HG03039 (cell line): Measurements from ENCODE around the gene DFFB.

Experiments used
- ATAC-seq: cut with Tn5 transposase; IDR thresholded peaks from one replicate; pipeline ENCODE4 v1.9.1; 2021; ENCODE audit warnings: mild to moderate bottlenecking, moderate library complexity; ENCODE audit not compliant: unreplicated experiment

Gene DFFB

DNA sequence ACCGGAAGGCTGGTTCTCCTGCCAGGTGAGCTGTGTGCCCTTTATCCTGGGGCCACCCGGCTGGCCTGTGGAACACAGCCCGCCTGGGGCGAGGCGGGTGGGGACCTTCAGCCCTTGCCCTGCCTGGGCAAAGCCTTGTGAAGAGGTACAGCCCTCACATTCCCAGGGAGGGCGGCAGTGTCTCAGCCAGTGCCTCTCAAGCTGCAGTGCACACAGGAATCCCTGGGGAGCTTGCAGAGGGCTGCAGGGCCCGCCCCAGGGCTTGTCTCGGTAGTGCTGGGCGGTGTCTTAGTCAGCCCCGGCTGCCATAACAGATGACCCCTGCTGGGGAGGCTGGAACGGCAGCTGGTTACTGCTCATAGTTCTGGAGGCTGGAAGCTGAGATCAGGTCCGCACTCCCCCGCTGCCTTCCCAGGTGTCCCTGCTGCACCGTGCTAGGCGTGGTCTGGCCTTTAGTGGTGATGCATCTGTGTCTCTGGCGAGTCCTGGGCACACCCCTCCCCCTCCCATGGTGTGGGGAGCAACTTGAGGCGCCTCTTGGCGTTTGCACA, 12.6 kb downstream of the DFFB start:
- ATAC-seq, result no peak

DNA sequence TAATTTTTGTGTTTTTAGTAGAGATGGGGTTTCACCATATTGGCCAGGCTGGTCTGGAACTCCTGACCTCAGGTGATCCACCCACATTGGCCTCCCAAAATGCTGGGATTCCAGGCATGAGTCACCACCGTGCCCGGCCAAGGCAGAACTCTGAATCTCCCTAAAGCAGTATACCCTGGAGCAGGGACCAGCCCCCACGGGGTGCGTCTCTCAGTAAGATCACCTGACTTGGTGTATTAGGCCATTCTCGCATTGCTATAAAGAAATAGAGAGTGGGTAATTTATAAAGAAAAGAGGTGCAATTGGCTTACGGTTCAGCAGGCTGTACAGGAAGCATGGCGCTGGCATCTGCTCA, 14.2 kb downstream of the DFFB start:
- no peak for ATAC-seq

DNA sequence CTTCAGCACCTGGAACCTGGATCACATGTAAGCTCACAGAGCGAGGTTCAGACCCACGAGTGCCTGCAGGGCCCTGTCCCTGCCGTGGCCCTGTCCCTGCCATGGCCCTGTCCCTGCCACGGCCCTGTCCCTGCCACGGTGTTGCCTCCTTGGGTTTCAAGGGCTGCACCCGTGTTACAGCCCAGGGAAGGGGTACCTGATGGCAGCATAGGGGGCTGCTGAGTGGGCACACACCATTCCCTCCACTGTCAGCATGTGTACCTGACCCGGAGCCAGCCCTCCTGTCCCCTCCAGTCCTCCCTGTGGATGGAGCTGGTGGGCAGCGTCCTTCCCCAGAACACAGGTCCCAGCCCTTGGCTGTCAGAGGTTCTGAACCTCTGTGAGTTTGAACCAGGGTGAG, 15.3 kb downstream of the DFFB start:
- ATAC-seq, result no peak

DNA sequence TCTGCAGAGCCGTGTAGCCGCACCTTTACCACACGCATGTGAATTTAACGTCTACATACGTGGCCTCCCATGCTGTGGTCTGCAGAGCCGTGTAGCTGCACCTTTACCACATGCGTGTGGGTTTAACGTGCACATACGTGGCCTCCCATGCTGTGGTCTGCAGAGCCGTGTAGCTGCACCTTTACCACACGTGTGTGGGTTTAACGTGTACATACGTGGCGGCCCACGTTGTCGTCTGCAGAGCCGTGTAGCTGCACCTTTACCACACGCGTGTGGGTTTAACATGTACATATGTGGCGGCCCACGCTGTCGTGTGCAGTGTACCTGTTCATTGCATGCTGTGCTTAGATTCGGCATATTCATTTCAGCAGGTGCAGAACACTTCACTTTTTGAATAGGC, 17.5 kb downstream of the DFFB start:
- ATAC-seq, result no peak

DNA sequence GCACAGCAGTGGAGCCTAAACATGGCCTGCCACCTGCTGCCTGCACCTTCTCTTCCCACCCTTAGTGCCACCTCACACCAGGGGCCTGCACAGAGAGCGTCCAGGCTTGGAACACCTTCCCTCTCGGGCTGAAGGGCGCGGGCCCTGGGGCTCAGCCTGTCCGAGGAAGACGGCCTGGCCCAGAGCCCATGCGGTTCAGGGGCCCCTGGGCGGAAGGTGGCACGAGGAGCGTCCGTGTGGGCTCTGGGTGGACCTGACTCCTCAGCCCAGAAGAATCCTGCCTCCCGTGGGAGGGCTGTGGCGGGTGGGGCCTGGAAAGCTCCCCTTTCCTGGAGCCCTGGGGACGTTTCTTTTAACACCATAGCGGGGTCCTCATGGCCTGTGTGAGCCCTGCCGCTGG, 19.4 kb downstream of the DFFB start:
- ATAC-seq, result no peak

DNA sequence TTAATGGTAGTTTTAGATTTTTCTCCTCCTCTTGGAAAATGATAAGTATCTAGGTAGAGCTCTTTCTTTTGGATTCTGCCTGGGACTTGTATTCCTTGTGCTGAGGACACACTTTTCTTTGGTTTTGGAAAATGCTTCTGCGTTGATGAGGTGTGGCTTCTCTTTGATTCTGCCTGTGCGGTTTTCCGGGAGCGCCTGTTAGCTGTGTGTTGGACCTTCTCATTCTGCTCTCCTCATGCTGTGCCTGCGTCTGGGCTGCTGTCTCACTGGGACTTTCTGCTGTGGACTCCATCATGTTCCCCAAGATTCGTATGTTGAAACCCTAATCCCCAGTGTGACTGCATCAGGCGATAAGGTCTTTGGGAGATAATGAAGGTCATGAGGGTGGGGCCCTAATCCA, 21.8 kb downstream of the DFFB start:
- ATAC-seq, result no peak

DNA sequence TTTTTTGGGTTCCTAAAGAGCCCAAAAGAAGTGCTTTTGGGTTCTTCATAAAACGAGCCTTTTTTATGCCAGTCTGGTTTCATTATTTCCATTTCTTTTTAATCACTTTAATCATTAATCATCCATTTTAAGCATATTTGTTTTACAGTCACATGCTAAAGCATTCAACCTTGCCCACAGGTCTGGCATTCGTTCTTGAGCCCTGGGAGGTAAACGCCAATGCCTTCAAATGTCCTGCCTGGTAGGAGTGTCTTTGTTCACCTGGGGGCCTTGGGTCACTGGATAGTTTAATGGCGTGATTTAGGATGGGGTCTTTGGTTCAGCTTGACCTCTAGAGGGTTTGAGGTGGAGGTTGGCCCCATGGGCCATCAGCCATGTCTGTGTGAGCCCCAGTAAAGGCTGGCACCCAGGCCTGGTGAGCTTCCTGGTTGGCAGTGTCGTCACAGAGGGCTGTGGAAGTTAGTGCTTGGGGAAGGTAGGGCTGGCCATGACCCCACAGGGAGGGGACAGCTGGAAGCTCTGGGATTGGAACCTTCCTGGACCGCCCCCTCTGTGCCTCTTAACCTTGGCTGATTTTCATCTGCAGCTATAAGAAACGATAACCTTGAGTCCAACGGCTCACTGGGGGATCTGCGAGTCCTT, 22.6 kb downstream of the DFFB start:
- ATAC-seq, result no peak

DNA sequence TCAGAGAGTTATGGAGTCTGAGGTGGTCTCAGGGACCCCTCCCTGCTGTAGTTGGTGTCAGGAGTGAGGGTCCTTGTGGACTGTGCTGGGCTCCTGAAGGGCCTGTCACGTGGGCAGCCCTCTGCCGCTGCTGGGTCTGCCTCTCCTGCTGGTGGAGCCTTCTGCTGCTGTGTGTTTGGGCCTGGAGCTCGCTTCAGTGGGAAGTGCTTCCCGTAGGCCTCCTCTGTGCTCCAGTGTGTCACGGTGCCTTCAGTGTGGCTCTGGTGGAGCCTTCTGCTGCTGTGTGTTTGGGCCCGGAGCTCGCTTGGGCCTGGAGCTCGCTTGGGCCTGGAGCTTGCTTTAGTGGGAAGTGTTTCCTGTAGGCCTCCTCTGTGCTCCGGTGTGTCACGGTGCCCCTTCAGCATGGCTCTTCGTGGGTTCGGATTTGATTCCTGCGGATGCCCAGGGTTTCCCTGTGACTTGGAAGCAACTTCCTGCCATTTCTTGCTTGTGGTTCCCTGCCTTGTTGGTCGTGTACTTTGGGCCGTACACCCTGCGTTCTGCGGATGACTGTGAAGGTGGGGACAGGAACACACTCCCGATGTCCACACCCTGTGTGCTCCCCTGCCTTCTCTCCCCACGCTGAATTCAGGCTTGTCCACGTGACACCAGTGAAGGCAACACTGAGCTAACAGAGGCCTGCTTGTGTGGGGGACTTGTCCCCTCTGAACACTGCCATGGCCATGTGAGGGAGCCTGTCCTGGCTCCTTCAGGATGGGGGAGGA, 23.3 kb downstream of the DFFB start:
- no peak for ATAC-seq

DNA sequence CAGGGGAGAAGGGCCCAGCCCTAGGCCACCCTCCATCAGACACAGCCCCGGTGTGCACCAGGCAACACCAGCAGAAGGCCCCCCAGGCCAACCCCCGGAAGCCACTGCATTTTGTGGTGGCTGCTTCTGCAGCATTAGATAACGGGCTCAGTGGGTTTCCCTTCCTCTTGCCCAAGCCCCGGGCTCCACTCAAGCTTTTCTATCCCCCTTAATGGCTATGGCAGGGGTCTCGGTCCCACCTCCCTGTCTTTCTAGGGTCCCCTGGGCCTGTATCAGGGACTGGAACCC, 23.9 kb downstream of the DFFB start:
- no peak for ATAC-seq

DNA sequence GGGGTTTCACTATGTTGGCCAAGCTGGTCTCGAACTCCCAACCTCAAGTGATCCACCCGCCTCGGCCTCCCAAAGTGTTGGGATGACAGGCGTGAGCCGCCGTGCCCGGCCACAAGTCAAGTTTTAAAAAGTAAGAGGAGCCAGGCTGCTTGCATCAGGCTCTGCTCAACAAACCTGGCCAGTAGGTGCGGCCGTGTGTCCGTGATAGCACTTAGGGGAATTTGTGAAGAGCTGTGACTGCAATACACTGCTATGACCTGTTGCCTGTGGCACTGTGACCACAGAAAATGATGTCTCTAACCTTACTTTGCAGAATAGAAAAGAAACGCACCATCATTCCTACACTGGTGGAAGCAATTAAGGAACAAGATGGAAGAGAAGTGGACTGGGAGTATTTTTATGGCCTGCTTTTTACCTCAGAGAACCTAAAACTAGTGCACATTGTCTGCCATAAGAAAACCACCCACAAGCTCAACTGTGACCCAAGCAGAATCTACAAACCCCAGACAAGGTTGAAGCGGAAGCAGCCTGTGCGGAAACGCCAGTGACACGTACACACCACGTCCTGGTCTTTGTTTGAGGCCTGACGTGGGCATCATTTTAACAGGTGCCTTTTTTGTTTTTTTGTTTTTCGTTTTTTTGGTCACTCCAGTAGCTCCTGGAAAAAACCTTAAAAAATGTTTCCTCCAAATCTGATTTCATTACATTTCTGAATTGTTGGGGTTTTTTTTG, 26.1 kb downstream of the DFFB start:
- no peak for ATAC-seq

DNA sequence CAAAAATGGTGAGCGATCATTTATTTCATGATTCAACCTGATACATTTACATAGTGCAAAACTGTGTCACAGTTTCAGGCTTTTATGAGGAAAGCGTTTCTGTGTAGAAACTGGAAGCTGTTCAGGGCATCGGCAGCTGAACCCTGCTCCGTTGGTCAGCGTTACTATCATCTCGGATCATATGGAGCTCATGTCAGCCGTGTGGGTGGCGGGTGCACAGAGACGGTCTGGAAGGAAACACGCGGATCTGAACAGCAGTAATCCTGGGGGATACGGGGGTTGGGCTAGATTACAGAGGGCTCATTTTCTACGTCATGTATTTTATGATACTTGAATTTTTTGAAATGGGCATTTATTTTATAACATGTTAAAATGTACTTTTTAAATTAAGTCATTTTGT, 27.7 kb downstream of the DFFB start:
- ATAC-seq, result no peak

DNA sequence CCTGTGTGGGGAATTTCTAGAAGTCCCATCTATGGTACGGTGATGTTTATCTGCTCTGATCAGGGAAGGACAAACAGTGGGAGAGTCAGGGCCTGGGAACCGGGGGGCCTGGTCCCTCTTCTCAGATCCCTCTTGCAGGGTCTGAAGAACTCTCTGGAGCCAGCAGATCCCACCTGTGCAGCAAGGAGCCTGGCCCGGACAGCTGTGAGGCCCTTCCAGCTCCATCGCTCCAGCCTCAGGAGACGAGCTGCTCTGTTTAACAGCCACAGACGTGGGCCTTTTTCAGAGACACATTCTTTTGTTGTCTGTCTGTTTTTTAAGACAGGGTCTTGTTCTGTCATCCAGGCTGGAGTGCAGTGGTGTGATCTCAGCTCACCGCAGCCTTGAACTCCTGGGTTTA, 28.3 kb downstream of the DFFB start:
- no peak for ATAC-seq

DNA sequence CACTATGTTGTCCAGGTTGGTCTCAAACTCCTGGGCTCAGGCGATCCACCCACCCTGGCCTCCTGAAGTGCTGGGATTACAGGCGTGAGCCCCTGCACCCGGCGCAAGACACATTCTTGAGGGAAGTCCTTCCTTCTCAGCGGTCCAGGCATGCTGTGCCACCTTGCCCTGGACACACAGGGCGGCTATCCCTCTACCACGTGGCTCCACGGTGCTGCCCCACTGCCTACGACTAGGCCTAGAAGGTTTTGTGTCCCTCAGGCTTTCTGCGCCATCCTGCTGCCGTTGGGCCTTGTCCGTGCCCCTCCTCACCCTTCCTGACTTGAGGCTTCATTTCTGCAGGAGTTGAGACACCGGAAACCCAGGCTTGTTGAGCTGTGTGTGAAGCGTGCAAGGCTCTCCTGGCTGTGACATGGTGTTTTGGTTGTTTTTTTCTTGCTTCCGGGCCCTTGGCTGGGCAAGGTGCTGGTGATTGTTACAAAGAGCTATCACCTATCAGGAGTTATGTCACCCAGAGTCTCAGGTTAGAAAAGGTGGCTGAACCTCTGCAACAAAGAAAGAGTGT, 28.9 kb downstream of the DFFB start:
- no peak for ATAC-seq

DNA sequence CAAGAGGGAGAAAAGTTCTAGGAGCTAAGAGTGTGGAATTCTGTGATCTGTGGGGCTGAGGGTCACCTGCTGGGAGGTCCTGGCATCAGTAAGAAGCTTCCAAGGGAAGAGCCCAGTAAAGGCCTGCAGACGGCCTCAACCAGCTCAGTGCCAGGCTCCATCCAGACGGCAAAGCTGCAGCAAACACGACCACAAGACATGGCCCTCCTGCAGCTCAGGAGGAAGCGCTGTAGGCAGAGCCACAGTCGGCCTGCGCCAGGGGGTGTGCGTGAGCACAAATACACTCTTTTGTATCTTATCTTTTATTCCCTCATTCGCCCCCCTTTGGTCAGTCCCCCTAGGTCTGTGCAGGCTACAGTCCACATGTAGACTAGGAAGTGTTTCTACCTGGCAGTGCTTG, 29.4 kb downstream of the DFFB start:
- ATAC-seq, result no peak

DNA sequence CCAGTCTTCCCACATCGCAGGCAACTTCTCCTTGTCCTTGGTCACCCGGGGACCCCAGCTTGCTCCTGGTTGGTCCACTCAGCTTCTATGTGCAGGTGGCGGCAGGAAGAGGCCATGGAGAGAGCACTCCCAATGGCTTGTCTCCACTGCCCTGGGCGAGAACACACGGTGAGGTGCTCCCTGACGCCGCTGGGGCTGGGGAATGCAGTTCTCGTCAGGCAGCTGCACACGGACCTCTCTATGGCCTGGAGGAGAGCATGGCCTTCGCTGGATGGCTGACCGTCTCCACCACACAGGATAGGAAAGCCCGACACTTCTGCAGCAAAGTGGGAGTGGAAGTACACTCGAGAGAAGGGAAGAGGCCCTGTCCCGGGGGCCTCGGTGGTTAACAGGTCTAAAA, 31.0 kb downstream of the DFFB start:
- no peak for ATAC-seq

DNA sequence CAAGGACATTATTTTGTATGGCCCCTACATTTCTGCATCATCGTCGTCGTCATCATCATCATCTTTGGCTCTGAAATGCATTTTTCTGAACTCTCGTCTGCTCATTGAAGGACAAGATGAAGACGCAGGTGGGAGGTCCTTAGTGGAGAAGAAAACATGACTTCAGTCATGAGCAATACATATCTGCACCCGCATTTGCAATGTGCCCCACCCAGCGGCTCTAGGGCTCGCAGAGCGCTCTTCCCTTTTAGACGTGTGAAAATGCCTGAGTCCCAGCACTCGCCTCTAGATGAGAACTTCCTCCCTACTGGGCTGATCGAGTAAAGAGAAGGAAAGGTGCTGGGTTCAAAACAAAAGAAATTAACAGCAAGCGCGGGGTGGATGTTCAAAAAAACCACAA, 32.7 kb downstream of the DFFB start:
- no peak for ATAC-seq

DNA sequence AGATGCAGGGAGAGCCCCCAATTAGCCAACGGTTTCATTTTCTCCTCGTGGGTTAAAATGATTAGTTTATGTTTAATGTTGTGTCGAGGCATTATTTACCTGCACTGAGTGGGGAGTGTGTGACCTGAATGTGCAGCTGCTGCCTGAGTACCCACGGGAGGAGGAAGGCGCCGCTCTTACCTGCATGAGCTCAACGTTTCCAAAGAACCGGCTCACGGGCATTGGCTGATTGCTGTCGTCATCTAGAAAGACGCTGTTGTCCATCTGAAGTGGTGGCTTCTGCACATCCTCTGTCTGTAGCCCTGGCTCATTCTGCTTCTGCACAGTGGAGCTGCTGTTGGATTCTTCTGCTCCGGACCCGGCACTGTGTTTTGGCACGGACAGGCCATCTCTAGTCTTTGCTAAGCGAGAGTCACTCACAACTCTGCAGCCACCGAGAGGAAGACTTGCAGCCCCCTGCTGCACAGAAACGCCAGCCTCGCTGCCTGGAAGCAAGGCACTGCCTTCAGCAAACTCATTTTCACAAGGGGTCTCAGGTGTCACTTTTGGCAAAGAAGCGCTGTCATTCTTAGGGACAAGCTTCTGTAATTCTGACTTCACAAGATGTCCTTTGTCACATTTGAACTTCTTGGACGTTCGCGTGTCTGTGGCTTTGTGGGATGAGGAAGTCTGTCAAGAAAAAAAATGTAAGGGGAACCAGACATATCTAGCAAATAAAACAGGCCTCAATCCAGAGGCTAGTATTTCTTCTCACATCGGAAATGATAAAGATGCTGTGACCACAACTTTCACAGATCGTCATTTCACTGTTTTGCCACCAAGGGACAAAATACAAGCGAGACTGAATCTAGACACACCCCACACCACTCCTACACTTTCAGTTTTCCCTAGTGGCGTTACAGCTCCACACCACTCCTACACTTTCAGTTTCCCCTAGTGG, 33.4 kb downstream of the DFFB start:
- ATAC-seq, result no peak

DNA sequence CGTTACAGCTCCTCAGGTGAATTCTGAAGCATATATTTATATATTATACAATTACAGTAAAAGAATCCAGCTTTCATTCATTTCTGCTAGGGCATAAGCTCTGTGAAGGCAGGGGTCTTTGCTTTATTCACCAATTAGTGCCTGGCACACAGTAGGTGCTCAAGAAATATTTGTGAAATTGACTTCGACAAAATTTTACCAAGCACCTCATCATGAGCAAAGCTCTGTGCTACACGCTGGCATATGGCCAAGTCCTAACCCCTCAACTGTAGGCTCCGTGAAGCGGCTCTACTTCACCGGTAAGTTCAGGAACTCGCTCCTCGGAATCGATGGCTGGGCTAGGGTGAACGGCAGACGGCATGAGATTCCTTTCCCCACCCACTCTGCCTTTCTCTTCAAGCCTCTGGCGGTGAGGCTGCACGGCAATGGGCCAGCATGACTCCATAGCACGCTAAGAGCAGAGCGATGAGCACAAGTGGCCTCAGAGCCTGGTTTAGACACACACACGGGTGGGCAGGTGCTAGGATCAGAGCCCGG, 34.1 kb downstream of the DFFB start:
- no peak for ATAC-seq

DNA sequence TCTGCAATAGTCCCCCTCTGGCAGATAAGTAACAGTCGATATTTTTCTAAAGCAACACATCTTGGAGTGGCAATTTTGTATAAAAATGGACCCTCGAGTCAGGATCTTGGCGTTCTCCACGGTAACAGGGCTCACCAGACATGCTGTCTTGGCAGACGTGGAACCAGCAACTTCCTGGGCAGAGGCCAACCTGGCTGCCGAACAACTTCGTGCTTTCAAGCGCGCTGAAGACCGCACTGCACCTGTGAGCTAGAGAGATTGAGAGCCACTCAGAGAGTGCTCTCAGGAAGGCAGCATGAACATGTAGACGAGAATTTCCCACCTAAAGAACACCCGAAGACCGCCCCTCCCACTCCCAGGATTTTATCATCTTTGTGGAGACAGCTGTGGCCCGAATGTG, 35.5 kb downstream of the DFFB start:
- ATAC-seq, result no peak

DNA sequence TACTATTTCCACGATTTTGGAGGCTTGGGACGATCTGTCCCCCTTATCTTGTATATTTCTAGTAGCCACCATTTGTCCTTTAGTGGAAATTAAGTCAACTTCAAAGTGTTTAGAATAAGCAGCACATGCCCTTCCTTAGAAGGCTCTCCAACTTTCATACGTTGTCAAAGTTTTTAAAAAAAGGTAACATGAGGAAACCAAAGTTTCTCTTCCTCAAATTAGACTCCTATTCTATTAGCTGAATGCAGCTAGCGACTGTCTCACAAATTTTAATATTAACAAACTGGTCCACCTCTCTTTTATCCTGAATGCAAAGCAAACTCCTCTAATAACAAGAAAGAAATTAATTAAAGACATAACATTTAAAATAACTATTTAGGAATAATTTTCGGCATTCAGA, 35.9 kb downstream of the DFFB start:
- no peak for ATAC-seq
